K562 (cell line): Measurements from ENCODE around the gene RNF224. TPM values are rescaled to one million over a fixed set of nuclear protein-coding genes. Genes with fewer than 3 reads are reported as not detected.
A peak's percentile ranks its signal among the peaks of the same experiment; 100 is the strongest.

ENCODE experiments used
- CHD4 ChIP-seq: fragments of 200-600 bp; sonication (generic); IDR thresholded peaks from 3 replicates; pipeline ENCODE4 v1.6.1; 2012; ENCODE audit warnings: low read depth, mild to moderate bottlenecking, mixed read lengths, low read length, inconsistent platforms; ENCODE audit not compliant: insufficient read depth, insufficient replicate concordance, poor library complexity, severe bottlenecking
- FIP1L1 ChIP-seq: fragments of 200-400 bp; formaldehyde crosslinking; IDR thresholded peaks from 2 replicates; pipeline ENCODE4 v1.6.1; 2018; ENCODE audit warnings: mild to moderate bottlenecking, low read depth, low read length; ENCODE audit not compliant: poor library complexity, severe bottlenecking
- L3MBTL2 ChIP-seq: fragments of 450-650 bp; IDR thresholded peaks from 2 replicates; pipeline ENCODE4 v1.6.1; 2016; ENCODE audit warnings: mild to moderate bottlenecking, moderate library complexity
- LEF1 ChIP-seq: fragments of 450-650 bp; IDR thresholded peaks from 2 replicates; pipeline ENCODE4 v1.6.1; 2016; ENCODE audit warnings: mild to moderate bottlenecking
- MECOM ChIP-seq: fragments of 250-450 bp; sonication (Bioruptor Pico); IDR thresholded peaks from 2 replicates; pipeline ENCODE4 v1.8.0; 2022; ENCODE audit warnings: inconsistent platforms
- MEIS2 ChIP-seq: fragments of 450-650 bp; IDR thresholded peaks from 2 replicates; pipeline ENCODE4 v1.6.1; 2014; ENCODE audit warnings: mild to moderate bottlenecking; ENCODE audit not compliant: partially characterized antibody
- SMARCA5 ChIP-seq: fragments of 450-650 bp; IDR thresholded peaks from 2 replicates; pipeline ENCODE4 v1.6.1; 2016
- STAT5A ChIP-seq: IDR thresholded peaks from 2 replicates; pipeline ENCODE4 v1.6.1; 2012; ENCODE audit warnings: low read length, inconsistent platforms, borderline replicate concordance
- TEAD1 ChIP-seq, 2 experiments: fragments of 450-650 bp in 1 of 2; sonication (generic) in 1 of 2; formaldehyde crosslinking; IDR thresholded peaks; 2 replicates each; pipeline versions ENCODE4 v1.4.0 to v1.8.0; 2020 to 2022; ENCODE audit warnings: mild to moderate bottlenecking in 2 of 2, missing genetic modification reagents in 1 of 2
- XRCC5 ChIP-seq: fragments of 200-400 bp; formaldehyde crosslinking; IDR thresholded peaks from 2 replicates; pipeline ENCODE4 v1.6.1; 2017; ENCODE audit warnings: low read depth, mild to moderate bottlenecking, low read length
- ZBTB17 ChIP-seq: fragments of 450-650 bp; formaldehyde crosslinking; IDR thresholded peaks from 2 replicates; pipeline ENCODE4 v1.4.0; 2020; ENCODE audit warnings: mild to moderate bottlenecking
- ZFP30 ChIP-seq: fragments of 250-450 bp; sonication (Bioruptor Pico); IDR thresholded peaks from 2 replicates; pipeline ENCODE4 v1.8.0; 2022; ENCODE audit warnings: moderate library complexity, mild to moderate bottlenecking, inconsistent platforms, borderline replicate concordance
- ZNF124 ChIP-seq: sonication (generic); formaldehyde crosslinking; IDR thresholded peaks from 2 replicates; pipeline ENCODE4 v1.8.1; 2022; ENCODE audit warnings: missing genetic modification reagents
- ZNF175 ChIP-seq: fragments of 200-800 bp; sonication (Bioruptor generic); IDR thresholded peaks from 2 replicates; pipeline ENCODE4 v1.6.1; 2016; ENCODE audit warnings: low read depth, mild to moderate bottlenecking, missing genetic modification characterization, missing compliant biosample characterization
- ZNF384 ChIP-seq: IDR thresholded peaks from 2 replicates; pipeline ENCODE4 v1.6.1; 2012; ENCODE audit warnings: low read depth, low read length, improper control_type of control experiment
- ZSCAN32 ChIP-seq: fragments of 450-650 bp; formaldehyde crosslinking; IDR thresholded peaks from 2 replicates; pipeline ENCODE4 v1.4.0; 2020; ENCODE audit warnings: mild to moderate bottlenecking, moderate library complexity
- polyA plus RNA-seq, 8 experiments: library from polyadenylated mRNA; depleted of rRNA in 4 of 8; stranded (reverse) in 5 of 8; unstranded in 3 of 8; fragments of >200 nt; fragmentation: Nextera tagmentation in 2 of 8; fragmentation: Illumina TruSeq in 1 of 8; extraction: Ambion mirVana in 2 of 8; extraction: Trizol in 1 of 8; gene quantifications; 2 replicates each; pipeline versions ENCODE4 v1.2.1 to v1.2.3, GENCODE V29; 2011 to 2014; ENCODE audit warnings: inconsistent platforms in 1 of 8, missing spikeins in 1 of 8
- total RNA-seq, 7 experiments: library from RNA; depleted of rRNA in 6 of 7; stranded (reverse); fragments of >200 nt in 6 of 7; fragmentation: Illumina TruSeq in 2 of 7; extraction: Trizol in 2 of 7; gene quantifications; 2 replicates each; pipeline versions ENCODE4 v1.2.1 to v1.2.3, GENCODE V29; 2011 to 2021; ENCODE audit warnings: low replicate concordance in 1 of 7
- TF ChIP-seq, protein P1 (sequence below): sonication (generic); formaldehyde crosslinking; IDR thresholded peaks from 2 replicates; pipeline ENCODE4 v1.8.1; 2023; ENCODE audit warnings: mild to moderate bottlenecking, missing genetic modification reagents
- TF ChIP-seq, protein P2 (sequence below), 2 experiments: IDR thresholded peaks; 2 replicates each; pipeline ENCODE4 v1.6.1; 2011; ENCODE audit warnings: borderline replicate concordance in 1 of 2, control low read depth in 1 of 2, low read depth in 1 of 2, low read length in 1 of 2, mild to moderate bottlenecking in 1 of 2, mixed read lengths in 1 of 2, moderate library complexity in 1 of 2; ENCODE audit not compliant: insufficient read depth in 1 of 2, insufficient read length in 1 of 2, poor library complexity in 1 of 2, severe bottlenecking in 1 of 2; ENCODE audit errors: extremely low read depth in 1 of 2
- TF ChIP-seq, protein P3 (sequence below): conservative IDR thresholded peaks from 2 replicates; pipeline ENCODE4 v1.6.1; 2011; ENCODE audit warnings: low read depth, mild to moderate bottlenecking, low read length; ENCODE audit not compliant: control insufficient read depth
- TF ChIP-seq, protein P4 (sequence below): sonication (generic); formaldehyde crosslinking; IDR thresholded peaks from 2 replicates; pipeline ENCODE4 v1.8.1; 2023; ENCODE audit warnings: mild to moderate bottlenecking, missing genetic modification reagents

Gene RNF224
- total and polyA plus RNA-seq, 9 of the 15 experiments (the other 6 are each of a cell fraction or from before 2014, with no cell fraction given) = not detected

DNA sequence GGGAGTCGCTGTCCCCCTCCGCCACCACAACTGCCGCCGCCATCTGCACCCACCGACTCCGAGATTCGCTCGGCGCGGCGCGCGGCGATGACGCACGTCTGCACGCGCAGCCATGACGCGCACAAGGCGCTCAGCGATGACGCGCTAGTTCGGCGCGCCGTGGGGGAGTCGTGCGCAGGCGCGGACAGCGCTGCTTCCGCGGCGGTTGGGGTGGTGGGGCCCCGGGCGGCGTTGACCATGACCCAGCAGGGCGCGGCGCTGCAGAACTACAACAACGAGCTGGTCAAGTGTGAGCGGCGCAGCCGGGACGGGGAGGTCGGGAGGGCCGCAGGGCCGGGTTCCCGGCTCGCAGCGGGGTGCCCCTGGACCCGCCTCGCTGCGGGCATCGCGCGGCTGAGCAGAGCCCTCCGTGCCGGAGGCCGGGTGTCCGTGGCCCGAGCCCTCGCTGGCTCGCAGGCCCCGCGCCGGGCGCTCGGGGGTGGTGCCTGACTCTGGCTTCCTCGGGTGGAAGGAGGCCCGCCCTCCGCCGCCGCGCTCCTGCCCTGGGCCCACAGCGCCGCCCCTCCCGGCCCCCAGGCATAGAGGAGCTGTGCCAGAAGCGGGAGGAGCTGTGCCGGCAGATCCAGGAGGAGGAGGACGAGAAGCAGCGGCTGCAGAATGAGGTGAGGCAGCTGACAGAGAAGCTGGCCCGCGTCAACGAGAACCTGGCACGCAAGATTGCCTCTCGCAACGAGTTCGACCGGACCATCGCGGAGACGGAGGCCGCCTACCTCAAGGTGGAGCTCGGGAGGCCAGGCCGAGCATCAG lies 38.6 kb upstream of the RNF224 start, which contains the start of the genes ANAPC2 and SSNA1 (continued):
- TF ChIP-seq, protein P1, sequence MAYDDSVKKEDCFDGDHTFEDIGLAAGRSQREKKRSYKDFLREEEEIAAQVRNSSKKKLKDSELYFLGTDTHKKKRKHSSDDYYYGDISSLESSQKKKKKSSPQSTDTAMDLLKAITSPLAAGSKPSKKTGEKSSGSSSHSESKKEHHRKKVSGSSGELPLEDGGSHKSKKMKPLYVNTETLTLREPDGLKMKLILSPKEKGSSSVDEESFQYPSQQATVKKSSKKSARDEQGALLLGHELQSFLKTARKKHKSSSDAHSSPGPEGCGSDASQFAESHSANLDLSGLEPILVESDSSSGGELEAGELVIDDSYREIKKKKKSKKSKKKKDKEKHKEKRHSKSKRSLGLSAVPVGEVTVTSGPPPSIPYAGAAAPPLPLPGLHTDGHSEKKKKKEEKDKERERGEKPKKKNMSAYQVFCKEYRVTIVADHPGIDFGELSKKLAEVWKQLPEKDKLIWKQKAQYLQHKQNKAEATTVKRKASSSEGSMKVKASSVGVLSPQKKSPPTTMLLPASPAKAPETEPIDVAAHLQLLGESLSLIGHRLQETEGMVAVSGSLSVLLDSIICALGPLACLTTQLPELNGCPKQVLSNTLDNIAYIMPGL (CRISPR knock-in tag) = peak; percentile 72; the same call in 1 of the 2 replicates
- TF ChIP-seq, protein P2, sequence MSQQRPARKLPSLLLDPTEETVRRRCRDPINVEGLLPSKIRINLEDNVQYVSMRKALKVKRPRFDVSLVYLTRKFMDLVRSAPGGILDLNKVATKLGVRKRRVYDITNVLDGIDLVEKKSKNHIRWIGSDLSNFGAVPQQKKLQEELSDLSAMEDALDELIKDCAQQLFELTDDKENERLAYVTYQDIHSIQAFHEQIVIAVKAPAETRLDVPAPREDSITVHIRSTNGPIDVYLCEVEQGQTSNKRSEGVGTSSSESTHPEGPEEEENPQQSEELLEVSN (IDR thresholded peaks at IDR 0.05; ENCODE audit: borderline replicate concordance in 1 of 2, extremely low read depth in 1 of 2, insufficient read depth in 1 of 2, insufficient read length in 1 of 2, low read depth in 1 of 2, low read length in 1 of 2, poor library complexity in 1 of 2, severe bottlenecking in 1 of 2) = peak in 1 of 2 experiments; percentile 16
- peak; percentile 80 for TF ChIP-seq MEIS2
- TF ChIP-seq LEF1 = no peak
- no peak for TF ChIP-seq CHD4
- TF ChIP-seq ZNF124 (CRISPR knock-in tag) = 0 out of 2 replicates have a peak, but pooled peaks have one; percentile 19
- peak; percentile 46; the same call in 1 of the 2 replicates for TF ChIP-seq ZBTB17
- no peak for TF ChIP-seq STAT5A
- peak; percentile 51 for TF ChIP-seq ZNF384
- TF ChIP-seq MECOM (CRISPR knock-in tag) = no peak
- peak; percentile 72 for TF ChIP-seq L3MBTL2
- TF ChIP-seq ZSCAN32 (CRISPR knock-in tag) = no peak
- peak; percentile 55; the same call in 1 of the 2 replicates for TF ChIP-seq XRCC5
- TF ChIP-seq, protein P3, sequence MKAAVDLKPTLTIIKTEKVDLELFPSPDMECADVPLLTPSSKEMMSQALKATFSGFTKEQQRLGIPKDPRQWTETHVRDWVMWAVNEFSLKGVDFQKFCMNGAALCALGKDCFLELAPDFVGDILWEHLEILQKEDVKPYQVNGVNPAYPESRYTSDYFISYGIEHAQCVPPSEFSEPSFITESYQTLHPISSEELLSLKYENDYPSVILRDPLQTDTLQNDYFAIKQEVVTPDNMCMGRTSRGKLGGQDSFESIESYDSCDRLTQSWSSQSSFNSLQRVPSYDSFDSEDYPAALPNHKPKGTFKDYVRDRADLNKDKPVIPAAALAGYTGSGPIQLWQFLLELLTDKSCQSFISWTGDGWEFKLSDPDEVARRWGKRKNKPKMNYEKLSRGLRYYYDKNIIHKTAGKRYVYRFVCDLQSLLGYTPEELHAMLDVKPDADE = peak; percentile 88
- peak; percentile 51; the same call in 1 of the 2 replicates for TF ChIP-seq SMARCA5
- TF ChIP-seq, protein P4, sequence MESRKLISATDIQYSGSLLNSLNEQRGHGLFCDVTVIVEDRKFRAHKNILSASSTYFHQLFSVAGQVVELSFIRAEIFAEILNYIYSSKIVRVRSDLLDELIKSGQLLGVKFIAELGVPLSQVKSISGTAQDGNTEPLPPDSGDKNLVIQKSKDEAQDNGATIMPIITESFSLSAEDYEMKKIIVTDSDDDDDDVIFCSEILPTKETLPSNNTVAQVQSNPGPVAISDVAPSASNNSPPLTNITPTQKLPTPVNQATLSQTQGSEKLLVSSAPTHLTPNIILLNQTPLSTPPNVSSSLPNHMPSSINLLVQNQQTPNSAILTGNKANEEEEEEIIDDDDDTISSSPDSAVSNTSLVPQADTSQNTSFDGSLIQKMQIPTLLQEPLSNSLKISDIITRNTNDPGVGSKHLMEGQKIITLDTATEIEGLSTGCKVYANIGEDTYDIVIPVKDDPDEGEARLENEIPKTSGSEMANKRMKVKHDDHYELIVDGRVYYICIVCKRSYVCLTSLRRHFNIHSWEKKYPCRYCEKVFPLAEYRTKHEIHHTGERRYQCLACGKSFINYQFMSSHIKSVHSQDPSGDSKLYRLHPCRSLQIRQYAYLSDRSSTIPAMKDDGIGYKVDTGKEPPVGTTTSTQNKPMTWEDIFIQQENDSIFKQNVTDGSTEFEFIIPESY (CRISPR knock-in tag) = peak; percentile 91
- TF ChIP-seq ZNF175 (CRISPR knock-in tag) = no peak
- no peak for TF ChIP-seq FIP1L1
- TF ChIP-seq TEAD1 (CRISPR knock-in tag; IDR thresholded peaks at IDR 0.05) = peak in 1 of 2 experiments; percentile 67; a peak in 1 of 4 replicates
- no peak for TF ChIP-seq ZFP30 (CRISPR knock-in tag)
